HG03521 (cell line): ENCODE data around the gene TRIM44.
"Not testable (repeated sequence)": the region's sequence is repeated elsewhere in the genome, so short reads cannot be mapped to it uniquely, and the experiment has no call there.

Source experiments
- ATAC-seq: cut with Tn5 transposase; IDR thresholded peaks from one replicate; pipeline ENCODE4 v1.9.1; 2021; ENCODE audit warnings: mild to moderate bottlenecking, moderate library complexity; ENCODE audit not compliant: unreplicated experiment

TRIM44 gene

GRCh38 chr11:35632301-35632700 lies 30.3 kb upstream of the TRIM44 start:
- ATAC-seq: no peak

GRCh38 chr11:35633827-35634423 lies 28.6 kb upstream of the TRIM44 start:
- ATAC-seq: no peak

GRCh38 chr11:35635933-35636332 lies 26.6 kb upstream of the TRIM44 start:
- ATAC-seq: no peak

GRCh38 chr11:35639591-35640179 lies 22.9 kb upstream of the TRIM44 start:
- no peak for ATAC-seq

GRCh38 chr11:35641171-35641897 lies 21.2 kb upstream of the TRIM44 start:
- ATAC-seq: no peak

GRCh38 chr11:35641964-35642363 lies 20.6 kb upstream of the TRIM44 start:
- no peak for ATAC-seq

- no peak for ATAC-seq
Observed at GRCh38 chr11:35647421-35648093, 15.0 kb upstream of the TRIM44 start.

GRCh38 chr11:35650006-35650405 lies 12.6 kb upstream of the TRIM44 start:
- no peak for ATAC-seq

- ATAC-seq: no peak
Observed at GRCh38 chr11:35650467-35650866, 12.1 kb upstream of the TRIM44 start.

GRCh38 chr11:35651263-35651662 lies 11.3 kb upstream of the TRIM44 start:
- ATAC-seq: no peak

GRCh38 chr11:35652786-35653185 lies 9.8 kb upstream of the TRIM44 start:
- ATAC-seq: not testable (repeated sequence)

GRCh38 chr11:35654711-35655110 lies 7.9 kb upstream of the TRIM44 start:
- ATAC-seq: no peak

GRCh38 chr11:35655254-35655653 lies 7.3 kb upstream of the TRIM44 start:
- no peak for ATAC-seq

- ATAC-seq: no peak
Observed at GRCh38 chr11:35655856-35656255, 6.7 kb upstream of the TRIM44 start.

- ATAC-seq: no peak
Observed at GRCh38 chr11:35658020-35658948, 4.3 kb upstream of the TRIM44 start.

- no peak for ATAC-seq
Observed at GRCh38 chr11:35661534-35661933, 1.0 kb upstream of the TRIM44 start.

GRCh38 chr11:35662061-35662648 lies 420 bp upstream of the TRIM44 start:
- ATAC-seq: peak; percentile 29

- ATAC-seq: no peak
Observed at GRCh38 chr11:35663408-35663702, 780 bp downstream of the TRIM44 start.

- ATAC-seq: no peak
Observed at GRCh38 chr11:35664977-35665441, 2.4 kb downstream of the TRIM44 start.

GRCh38 chr11:35667257-35667656 lies 4.7 kb downstream of the TRIM44 start:
- no peak for ATAC-seq
